COLO668 (cell line): ENCODE results near the gene FYN.
"Not testable (repeated sequence)": the region's sequence is repeated elsewhere in the genome, so short reads cannot be mapped to it uniquely, and the experiment has no call there.

ENCODE experiments used
- DNase-seq: peaks from one replicate; lab custom pipeline; 2025; ENCODE audit not compliant: unreplicated experiment; lab: John Stamatoyannopoulos, UW

The FYN gene

DNA sequence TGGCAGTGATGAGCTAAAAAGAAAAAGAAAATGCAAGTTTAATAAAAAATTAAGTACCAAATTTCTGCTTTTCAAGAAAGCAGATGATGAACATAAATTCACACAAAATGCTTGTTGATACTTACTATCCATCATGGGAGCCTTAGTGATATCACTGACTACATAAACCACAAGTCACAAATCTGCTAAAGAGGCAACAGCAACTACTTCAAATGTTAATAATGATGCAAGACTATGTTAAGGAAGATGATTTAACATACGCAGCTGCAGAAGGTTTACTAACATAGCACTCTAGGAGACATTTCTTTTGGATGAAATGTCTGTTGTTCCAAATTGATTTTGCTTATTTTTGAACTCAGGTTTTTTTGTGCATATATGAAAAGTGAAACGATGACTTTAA is 18.6 kb downstream of the FYN start:
- no peak for DNase-seq

DNA sequence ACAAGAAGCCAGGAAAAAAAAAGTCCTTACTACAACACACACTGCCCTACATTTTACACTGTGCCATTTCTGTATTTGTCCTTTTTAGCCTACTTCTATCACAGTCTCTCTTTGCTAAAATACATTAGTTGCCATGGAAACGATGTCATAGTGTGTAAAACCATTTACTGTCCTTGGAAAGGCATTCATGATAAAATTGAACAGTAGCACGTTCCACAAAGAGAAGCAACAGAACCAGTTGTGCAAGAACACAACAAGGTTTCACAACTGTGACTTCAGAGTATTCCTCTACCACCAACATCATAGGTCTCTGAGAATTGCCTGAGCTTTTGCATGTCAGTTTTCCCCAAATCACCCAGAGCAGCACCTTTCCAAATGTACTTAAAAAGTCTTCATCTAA is 20.5 kb downstream of the FYN start:
- DNase-seq = no peak

DNA sequence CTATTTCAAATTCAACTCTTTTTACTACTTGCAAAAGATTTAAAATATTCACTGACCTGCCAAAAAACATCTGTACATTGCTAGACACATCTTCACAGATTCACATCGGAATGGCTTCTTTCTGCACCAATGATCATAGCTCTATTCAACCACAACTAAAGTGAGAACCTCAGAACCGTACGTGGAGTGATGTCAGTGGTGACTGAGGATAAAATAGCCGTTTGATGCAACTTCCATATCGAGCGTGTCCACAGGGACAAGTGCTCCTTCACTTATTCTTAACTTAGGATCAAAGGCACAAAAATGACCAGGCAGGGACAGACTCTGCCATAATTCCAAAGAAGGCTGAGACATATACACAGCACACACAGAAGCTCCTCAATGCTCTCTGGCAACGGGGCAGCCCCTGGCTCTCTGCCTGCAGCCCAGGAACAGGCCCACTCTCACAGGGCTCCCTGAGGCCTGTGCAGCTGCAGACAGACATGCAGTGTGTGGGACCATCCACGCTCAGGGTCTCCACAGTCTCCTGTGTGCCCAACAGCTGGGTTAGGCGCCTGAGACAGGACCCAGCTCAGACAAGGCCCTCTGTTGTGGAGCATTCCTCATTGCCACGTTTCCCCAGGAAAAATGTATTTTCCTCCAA is 22.8 kb downstream of the FYN start:
- no peak for DNase-seq

DNA sequence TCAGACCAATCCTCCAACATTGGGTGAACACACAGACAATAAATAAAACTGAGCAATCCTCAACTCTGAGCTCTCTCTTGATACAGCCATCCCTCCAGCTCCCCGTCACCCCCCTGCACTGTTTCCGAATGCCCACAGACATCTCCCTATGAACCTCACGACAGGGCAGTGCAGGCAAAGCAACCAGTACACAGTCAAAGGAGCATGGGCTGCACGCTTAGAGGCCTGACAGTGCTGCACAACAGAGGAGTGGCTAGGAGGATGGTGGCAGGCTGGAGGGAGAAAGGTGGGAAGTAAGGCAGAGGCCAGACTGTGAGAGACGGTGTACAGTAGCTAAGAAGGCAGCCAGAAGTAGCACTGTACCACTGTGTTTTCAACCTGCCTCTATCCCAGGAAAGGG is 24.0 kb downstream of the FYN start:
- DNase-seq = no peak

DNA sequence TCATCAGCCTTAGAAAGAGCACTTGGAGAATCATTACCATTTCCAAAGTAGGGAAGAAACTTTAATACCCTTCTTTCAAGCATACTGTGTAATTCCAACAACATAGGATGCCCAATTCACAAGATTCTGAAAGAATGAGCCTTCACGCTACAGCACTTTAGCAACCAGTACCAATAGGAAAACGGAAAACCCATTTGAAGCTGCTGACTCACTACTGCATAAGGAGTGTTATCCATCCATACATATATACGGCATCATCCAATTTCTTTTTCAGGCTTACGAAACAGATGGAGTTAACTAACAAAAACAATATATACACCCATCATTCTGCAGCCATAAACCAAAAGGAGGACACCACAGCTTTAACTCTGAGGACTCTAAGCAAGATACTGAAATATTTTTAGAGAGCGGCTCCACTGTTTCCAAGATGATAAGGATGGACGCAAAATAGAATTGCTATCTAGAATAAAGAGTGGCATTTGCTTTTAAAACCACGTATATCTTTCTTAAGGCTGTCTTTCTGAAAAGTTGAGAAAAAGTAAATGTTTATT is 24.9 kb downstream of the FYN start:
- no peak for DNase-seq

DNA sequence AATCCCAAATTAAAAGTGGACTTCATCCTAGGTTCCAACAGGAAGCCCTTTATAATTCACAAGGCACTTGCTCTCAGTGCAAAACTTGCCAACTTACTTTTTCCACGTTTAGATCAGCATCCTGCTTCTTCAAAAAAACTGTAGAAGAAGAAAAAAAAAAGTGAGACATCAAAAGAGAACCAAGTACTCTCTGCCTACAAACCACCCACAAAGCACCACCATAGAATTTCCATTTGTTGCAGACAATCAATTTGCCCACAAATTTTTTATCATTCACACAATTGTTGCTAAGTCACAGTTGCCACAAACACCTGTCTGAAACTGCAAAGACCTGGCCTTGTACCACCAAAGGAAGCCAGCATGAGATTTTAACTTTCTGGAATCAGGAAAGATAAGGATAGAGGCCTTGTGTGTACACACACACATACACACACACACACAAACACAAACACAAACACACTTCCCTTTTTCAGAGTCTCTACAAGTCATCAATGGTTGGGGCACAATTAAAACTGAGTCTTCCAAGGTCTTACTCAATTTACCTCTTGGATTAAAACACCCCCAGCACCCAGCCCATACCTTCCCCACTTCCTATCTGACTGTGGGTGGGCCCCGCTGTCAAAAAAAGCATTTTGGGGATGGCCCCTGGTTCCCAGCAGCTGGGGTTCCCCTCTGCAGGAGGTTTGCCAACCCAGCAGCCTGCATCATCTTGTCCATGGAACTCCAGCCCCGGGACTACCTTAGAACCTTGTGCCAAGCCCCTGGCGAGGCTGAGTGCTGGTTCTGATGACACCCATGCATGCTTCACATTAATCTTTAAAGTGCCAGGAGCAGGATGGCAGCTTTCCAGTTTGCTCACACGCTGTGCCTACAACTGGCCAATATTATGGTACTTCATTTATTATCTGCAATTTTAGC is 26.5 kb downstream of the FYN start:
- no peak for DNase-seq

DNA sequence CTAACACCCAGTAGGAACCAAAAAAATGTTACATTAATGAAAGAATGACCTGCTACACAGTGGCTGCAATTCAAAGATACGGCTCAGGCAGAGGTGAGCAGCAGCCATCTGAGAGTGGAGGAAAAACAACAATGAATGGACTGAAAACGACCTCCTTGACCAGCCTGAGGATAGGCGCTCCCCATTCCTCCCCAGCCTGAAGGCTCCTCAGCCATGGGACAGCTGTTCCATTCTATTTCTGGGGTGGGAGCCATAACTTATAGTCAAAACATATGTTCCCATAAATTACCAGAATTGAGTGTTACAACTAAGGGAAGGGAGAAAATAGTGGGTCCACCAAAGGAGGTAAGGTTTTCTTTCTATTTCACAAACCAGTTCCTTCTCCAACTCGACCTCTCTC is 27.2 kb downstream of the FYN start:
- DNase-seq = no peak

DNA sequence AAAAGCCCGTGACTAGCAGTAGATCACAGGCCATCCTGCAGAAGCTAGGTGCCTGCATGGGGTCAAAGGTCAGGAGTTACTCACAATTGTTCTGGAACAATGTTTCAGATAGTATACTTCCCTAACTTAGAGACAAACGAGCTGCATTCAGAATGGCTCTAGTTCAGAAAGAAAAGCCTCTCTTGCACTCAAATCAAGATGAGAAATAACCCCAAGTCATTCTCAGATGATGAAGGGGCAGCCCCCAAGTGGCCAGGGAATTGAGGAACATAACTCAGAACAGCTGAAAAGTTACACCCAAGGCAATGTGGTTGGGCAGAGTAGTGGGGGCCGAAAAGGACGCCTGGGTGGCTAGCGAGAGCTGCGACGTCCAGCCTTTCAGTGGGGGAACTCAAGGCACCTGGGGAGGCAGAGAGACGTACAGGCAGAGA is 27.8 kb downstream of the FYN start:
- DNase-seq = no peak

DNA sequence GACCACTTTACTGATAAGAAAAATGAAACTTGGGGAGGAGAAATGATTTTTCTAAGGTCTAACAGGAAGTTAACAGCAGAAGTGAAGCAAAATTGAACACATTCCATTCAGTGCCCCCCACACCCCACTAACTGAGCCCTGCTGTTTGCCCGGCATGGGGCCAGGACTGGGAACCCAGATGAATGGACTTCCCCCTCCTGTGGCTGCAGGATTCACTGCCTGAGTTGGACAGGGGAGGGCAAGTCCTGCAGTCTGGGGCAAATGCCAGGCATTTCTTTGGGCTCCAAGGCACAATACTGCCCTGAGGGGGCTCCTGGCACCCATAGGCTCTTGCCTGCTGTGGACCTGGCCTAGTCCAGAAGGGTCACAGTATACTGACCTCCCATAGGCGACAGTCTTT is 28.3 kb downstream of the FYN start:
- no peak for DNase-seq

DNA sequence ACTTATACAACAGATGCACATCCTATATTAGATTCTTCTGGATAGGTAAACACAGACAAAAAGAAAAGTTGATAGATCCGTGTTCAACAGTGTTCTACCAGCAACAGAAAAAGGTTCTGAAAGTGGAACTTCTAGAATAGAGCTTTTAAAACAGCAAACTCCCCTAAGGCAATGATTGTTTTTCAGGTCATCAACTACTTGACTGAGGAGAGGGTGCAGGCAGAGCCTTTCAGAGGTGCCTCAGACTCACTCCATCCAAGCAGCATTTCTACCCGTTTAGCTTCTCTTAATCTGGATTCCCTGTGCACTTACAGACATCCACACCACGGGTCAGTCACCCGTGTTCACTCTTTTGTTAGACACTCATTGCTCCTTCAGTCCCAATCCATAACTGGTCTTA is 28.9 kb downstream of the FYN start:
- DNase-seq = no peak

DNA sequence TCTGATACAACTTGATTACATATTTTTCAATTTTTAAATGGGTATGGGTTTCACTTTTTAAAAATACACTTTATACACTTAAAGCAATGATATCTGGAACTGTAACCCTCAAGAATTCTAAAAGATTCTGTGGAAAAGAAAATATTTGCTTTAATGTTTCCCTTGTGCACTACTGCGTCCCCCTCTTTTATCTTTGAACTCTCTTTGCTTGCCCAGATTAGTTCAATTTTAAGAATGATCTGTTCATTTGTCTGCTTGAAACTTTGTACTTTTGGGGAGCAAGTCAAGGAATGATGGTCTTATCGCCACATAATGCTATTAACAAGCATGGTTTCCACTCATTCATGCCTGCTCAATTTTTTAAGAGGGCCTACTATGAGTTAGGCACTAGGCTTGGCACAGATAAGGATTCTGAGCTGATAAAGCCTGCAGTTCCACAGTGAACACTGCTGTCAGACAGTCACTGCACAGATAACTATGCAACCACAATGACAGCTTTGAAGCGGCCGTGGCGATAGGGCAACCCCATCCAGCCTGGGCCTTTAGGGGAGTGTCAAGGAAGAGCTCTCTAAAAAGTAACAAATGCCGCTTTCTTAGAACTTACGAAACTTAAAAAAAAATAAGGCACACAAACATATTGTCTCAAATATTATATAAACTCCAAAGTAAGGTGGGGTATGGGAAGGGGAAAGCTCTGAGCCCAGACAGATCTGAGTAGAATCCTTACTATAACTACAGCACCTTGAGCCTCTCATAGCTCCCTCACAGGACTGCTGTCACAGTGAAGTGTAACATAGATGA is 29.7 kb downstream of the FYN start:
- no peak for DNase-seq

DNA sequence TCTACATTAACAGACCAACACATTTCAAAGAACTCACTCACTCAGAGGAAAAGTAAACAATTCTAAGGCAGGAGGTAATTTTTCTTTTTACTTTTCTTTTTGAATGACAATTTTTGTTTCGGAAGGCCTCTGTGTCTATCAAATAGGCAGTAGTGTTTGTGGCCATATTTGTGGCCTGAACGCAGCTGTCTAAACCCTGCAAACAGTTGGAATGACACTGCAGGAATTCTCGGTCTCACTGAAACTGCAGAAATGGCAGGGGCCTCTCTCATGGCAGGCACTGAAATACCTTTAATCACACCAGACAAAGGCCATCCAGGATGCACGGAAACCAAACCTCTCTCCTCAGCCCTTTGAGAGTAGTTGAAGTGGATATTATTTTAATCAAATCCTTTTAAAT is 30.4 kb downstream of the FYN start:
- DNase-seq = no peak

DNA sequence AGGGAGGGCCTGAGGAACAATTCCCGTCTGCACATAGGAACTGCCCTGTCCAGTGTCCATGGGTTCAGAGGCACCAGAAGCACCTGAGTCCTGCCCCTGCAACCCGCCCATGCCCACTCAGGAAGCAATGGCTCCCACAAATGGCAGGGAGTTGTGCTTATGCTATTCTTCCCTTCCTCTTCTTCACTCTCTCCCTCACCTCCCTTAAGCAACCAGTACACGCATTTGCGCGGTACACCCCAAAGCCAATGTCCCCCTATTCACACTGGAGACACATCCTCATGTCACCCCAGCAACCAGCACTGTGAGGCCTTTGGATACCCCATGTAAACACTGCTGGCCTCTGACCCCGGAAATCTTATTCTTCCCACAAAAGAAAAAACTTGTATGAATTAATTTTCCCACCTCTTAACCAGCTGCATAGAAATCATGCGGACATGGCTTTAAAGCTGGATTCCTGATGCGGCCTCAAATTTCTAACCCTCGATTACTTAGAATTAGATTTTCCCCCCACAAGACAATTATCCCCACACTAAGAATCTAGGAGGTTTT is 30.9 kb downstream of the FYN start:
- no peak for DNase-seq

DNA sequence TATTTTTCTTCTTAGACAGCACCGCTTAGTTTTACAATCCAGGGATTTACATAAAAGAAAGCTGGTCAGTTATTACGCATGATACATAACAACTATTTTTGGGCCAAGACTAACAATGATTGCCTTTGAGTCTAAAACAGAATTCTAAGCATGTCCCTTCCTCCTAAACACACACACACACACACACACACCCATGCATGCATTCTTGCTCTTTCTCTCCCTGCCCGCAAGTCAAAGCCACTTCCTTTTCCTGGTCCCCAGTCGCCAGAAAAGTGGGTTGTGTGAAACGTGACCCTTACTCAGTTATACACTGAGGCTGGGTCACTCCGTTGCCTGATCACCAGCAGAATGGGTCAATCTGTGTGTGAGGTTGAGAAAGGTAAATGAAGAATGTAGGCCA is 31.4 kb downstream of the FYN start:
- DNase-seq = no peak

DNA sequence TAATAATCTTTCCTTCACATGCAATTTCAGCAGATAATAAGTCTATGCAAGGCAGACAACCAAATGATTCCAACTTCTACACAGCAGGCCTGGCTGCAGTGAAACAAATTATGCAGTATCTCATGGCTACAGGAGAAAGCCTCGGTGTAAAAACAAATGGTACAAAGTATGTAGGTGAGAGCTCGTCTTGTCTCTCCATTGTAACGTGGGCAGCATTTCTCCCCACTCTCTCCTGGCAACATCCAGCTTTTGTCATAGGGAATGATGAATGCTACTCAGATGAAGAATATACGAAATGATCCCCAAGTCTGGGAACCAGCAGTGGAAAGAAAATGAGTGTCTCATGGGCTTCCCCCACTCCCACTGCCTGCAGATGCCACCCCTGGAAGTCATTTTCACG is 32.4 kb downstream of the FYN start:
- no peak for DNase-seq

DNA sequence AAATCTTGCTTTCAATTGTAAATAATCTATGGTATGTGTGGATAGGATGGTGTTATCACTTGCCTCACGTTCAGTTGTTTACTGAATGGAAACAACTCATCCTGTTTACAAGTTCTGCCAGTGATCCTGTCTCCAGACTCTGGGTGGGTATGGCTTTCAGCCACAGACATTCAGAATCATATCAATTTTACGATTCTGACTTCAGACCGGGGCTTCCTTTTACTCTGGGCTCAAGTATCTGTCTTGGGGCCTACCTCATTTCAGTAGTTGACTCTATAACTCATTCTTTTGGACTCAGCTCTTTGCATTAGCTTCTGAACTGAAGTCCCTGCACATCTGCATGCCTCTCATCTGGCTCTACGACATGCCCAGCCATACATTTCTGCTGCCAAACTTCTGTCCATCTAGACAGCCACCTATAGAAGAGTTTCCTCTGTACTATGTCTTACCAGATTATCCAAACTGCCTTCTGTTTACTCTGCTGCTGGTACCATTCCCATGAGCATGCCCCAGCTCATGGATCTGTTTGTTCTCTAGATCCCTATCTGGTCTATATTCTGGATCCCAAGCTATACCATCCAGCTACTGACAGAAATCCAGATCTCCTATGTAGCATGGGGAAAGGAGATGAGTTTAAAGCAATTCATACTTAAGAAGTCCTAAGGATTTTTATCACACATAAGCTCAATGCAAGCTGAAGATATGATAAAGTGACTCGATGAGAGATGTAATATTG is 34.3 kb downstream of the FYN start:
- no peak for DNase-seq

DNA sequence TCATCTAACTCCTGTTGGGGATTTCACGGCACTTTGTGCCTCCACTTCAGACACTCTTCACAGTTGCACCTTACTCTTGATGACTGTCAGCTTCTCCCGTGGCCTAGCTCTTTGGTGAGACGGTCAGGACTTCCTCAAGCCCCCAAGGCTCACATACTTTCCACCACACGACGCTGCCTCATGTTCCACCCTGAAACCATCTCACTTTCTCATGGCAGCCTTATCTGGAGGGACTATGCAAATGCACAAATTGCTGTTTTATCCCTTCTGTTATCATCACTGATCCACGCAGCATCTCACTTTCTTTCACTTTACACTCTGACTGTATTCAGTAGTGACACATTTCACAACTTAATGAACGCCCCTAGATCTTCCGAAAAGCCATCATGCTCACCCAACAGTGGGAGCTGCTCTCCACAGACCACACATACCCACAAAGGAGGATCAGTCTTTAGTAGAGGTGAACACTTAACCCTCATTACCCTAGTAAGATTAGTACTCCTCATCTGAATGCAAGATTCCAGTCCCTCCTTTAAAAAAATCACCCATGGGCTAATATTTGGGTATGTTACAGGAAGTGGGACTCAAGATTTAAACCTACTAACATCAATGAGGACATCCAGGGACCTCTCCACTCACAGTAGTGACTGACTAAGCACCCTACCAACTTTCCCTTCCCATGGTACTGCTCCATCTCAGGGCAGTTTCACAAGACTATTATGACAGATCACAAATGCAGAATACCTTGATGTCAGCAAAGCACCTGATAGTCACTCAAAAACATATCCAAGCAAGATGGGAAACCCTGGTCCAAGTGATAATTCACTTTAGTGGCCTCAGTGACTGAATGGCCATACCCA is 35.4 kb downstream of the FYN start:
- DNase-seq = no peak

DNA sequence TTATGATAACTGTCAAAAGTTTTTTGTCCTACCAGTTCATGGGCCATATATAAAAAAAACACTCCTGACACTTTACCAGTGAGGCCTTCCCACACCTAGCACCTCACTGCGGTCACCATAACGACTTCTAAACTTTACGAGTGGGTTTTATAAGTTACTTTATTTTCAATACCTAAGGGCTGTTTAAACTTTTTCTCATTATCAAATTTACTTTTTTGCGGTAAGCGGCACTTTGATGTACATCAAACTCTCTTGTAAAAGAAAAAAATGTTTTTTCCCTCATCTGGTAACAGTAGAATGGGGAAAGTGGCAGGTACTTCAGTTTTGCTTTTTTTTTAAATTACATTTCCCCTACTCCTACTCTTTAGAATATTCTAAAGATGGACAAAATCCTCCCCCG is 36.2 kb downstream of the FYN start:
- DNase-seq = no peak

DNA sequence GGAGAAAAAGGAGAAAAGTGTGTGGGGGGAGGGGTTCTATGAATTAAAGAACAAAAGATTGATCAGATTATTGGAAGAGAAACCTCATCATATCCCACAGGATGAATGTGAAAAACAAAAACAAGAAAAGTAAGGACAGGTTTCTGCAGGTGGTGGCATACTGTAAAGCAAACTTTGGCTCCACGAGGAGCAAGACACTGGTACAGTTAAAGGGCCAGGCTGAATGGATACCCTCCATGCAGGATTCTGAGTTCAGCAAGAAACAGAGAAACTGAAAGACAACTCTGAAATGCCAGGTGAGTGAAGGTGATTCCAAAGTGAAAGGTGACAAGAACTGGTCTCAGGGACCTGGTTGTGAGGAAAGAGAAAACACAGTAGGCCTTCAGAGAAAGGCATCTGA is 37.4 kb downstream of the FYN start:
- DNase-seq = no peak

DNA sequence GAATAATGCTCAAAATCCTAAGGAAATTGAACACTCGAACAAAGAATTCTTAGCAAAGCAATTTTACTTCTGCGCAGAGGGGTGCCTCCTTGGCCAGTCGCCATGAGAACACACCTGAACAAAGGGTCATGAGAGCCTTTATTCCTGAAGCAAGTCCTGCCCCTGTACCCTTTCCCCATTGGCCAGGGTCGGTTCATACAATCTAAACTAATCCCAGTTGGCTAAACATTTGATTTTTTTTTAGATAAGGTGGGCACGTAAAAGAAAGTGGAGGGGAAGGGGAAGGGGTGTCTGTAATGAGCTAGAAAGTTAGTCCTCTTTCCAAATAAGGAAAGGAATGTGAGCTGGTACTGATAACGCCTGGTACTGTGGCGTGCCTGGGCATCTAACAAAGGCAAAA is 37.9 kb downstream of the FYN start:
- DNase-seq = not testable (repeated sequence)
